Heart left ventricle (tissue), 16 donors: ENCODE data around the gene ZDHHC14. TPM values are rescaled to one million over a fixed set of nuclear protein-coding genes. Genes with fewer than 3 reads are reported as not detected.

Source experiments
- ATAC-seq, 4 donors: fragments of 200-7000 bp; cut with Tn5 transposase; one replicate each; pipeline ENCODE4 v1.9.1; 2020 to 2022; ENCODE audit warnings: moderate library complexity in 4 of 4, mild to moderate bottlenecking in 3 of 4, moderate number of reproducible peaks in 1 of 4
- DNase-seq, 5 donors: peaks; one replicate each; pipeline ENCODE4 v3.0.0-alpha.2; 2020
- H3K27ac ChIP-seq, 12 donors: fragments of 200-600 bp; sonication (generic) in 4 of 12; one replicate each; pipeline versions ENCODE4 v1.5.0 to v1.8.0; 2016 to 2022; ENCODE audit warnings: mild to moderate bottlenecking in 2 of 12
- H3K27me3 ChIP-seq, 9 donors: fragments of 200-600 bp; sonication (generic) in 2 of 9; one replicate each; pipeline versions ENCODE4 v1.5.1 to v1.8.0; 2016 to 2022; ENCODE audit warnings: mild to moderate bottlenecking in 3 of 9
- H3K36me3 ChIP-seq, 9 donors: fragments of 200-600 bp; sonication (generic) in 2 of 9; one replicate each; pipeline versions ENCODE4 v1.5.0 to v1.8.0; 2018 to 2022; ENCODE audit warnings: mild to moderate bottlenecking in 2 of 9
- H3K4me1 ChIP-seq, 12 donors: fragments of 200-600 bp; sonication (generic) in 4 of 12; one replicate each; pipeline versions ENCODE4 v1.5.0 to v1.8.0; 2016 to 2022; ENCODE audit warnings: mild to moderate bottlenecking in 3 of 12
- H3K4me3 ChIP-seq, 12 donors: fragments of 200-600 bp; sonication (generic) in 4 of 12; one replicate each; pipeline versions ENCODE4 v1.5.0 to v1.8.0; 2017 to 2022; ENCODE audit warnings: mild to moderate bottlenecking in 9 of 12, moderate library complexity in 4 of 12
- H3K9me3 ChIP-seq, 12 donors: fragments of 200-600 bp; sonication (generic) in 4 of 12; one replicate each; pipeline versions ENCODE4 v1.5.0 to v1.8.0; 2016 to 2022; ENCODE audit warnings: mild to moderate bottlenecking in 1 of 12
- POLR2A ChIP-seq, 2 donors: fragments of 450-650 bp; IDR thresholded peaks; one replicate each; pipeline ENCODE4 v1.6.1; 2017; ENCODE audit warnings: antibody characterized with exemption in 2 of 2, mild to moderate bottlenecking in 2 of 2, moderate library complexity in 2 of 2
- WGBS, 4 donors: extraction: QIAGEN DNeasy Blood & Tissue Kit in 2 of 4; methylation state at CpG; one replicate each; pipeline versions ENCODE4 v1.1.5 to v1.1.7; 2013 to 2018; 5-methylcytosine and 5-hydroxymethylcytosine counted together
- intact Hi-C, 10 donors: fragments of 100-400 bp; cut with DNase I; formaldehyde crosslinking; loops; one replicate each; pipeline versions ENCODE4 v1.11.1 to v1.14.2; 2022
- polyA plus RNA-seq, 2 donors: library from polyadenylated mRNA; stranded (reverse); fragments of 200-250 nt; gene quantifications; one replicate each; pipeline ENCODE4 v1.2.3, GENCODE V29; 2013
- total RNA-seq, 9 donors: library from RNA; depleted of rRNA in 2 of 9; stranded (reverse); fragments of >200 nt in 2 of 9; fragmentation: NEBNext Ultra II Directional in 3 of 9; extraction: Animal tissue kit (Norgen Biotek cat#: 25700) in 3 of 9; gene quantifications; one replicate each; pipeline versions ENCODE4 v1.1.0 to v1.2.4, GENCODE V29; 2016 to 2023
- TF ChIP-seq, protein P1 (sequence below), 12 donors: fragments of 200-600 bp; sonication (generic) in 4 of 12; IDR thresholded peaks; one replicate each; pipeline versions ENCODE4 v1.5.0 to v1.8.0; 2018 to 2022; ENCODE audit warnings: antibody characterized with exemption in 12 of 12, mild to moderate bottlenecking in 5 of 12
- donor health status: ischemic (EF 13 %, LVEDD 7.1; RV severe dilation, severe dysfunction).
- donor health status: healthy with polysubstance abuse.
- donor health status: DM: no; HTN: yes; CAD: no.
- donor health status: DM: no; HTN: no; CAD: no.
- donor health status: ischemic (EF 25% LVEDD 6.9; RV normal size, moderate dysfunction).
- donor health status: ischemic (EF 25% LVEDD 5.7; RV mildly dilated, moderate dysfunction).
- donor health status: healthy.
- donor health status: DM: yes; HTN: yes; CAD: no.
- donor health status: ischemic (EF 35%, LVEDD 5.7; RV mildly dilated, moderate dysfunction).
- donor health status: nonischemic (EF 11% LVEDD 7.7; RV severe dilation, severe dysfunction).
- donor health status: DM: yes; HTN: yes; CAD: no.
- donor health status: PGD.
- donor health status: ischemic (EF 29% LVEDD 5.4; RV normal size, mild dysfunction).
- donor health status: nonischemic (EF 23%, LVEDD 6.1; RV moderate dilation, normal function).

The ZDHHC14 gene
- total and polyA plus RNA-seq, 11 donors, result 7.0 to 25.8 (median 15.4) TPM

DNA sequence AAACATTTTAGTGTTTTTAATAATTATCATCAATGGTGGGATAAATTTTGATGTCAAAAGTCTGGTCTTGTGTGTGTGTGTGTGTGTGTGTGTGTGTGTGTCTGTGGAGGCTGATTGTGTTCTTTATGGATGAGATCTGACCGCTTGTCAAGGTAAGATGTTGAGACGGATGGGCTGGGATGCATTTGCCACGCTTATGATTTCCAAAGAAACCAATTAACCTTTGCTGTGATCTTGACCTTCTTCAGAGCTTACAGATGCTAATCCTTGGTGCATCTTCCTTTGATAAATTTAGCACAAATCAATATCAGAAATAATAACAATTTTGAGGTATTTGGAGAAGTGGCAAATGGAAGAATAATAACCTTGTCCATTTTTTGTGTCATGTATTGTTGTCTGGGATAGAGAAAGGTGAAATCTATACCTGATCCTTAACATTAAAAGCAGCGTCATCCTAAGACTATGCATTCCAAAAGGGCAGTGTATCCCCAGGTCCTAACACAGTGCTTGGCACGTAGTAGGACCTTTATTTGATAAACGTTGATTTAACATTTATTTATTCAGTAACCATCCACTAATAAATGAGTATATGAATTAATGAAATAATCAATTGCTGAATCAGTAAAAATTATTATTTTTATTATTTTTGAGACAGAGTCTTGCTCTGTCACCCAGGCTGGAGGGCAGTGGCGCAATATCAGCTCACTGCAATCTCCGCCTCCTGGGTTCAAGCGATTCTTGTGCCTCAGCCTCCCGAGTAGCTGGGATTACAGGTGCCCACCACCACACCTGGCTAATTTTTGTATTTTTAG is 70.1 kb downstream of the ZDHHC14 start:
- H3K36me3 ChIP-seq, result no peaks in the 10 kb centered on the region
- no peak for TF ChIP-seq POLR2A (IDR thresholded peaks at IDR 0.05)
- TF ChIP-seq, protein P1, sequence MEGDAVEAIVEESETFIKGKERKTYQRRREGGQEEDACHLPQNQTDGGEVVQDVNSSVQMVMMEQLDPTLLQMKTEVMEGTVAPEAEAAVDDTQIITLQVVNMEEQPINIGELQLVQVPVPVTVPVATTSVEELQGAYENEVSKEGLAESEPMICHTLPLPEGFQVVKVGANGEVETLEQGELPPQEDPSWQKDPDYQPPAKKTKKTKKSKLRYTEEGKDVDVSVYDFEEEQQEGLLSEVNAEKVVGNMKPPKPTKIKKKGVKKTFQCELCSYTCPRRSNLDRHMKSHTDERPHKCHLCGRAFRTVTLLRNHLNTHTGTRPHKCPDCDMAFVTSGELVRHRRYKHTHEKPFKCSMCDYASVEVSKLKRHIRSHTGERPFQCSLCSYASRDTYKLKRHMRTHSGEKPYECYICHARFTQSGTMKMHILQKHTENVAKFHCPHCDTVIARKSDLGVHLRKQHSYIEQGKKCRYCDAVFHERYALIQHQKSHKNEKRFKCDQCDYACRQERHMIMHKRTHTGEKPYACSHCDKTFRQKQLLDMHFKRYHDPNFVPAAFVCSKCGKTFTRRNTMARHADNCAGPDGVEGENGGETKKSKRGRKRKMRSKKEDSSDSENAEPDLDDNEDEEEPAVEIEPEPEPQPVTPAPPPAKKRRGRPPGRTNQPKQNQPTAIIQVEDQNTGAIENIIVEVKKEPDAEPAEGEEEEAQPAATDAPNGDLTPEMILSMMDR (IDR thresholded peaks at IDR 0.05), result no peak
- WGBS, 4 donors, result 85 to 88% (median 87%) methylated on average over 10 of the region's 10 CpGs
- no peak for DNase-seq
- intact Hi-C loops, result no loop called here
- H3K9me3 ChIP-seq, result peaks cover 0 to 3% (median 0%) of the 10 kb centered on the region in 12 donors
- no peak overlapping the region for H3K27ac ChIP-seq
- H3K27me3 ChIP-seq, result no peaks in the 10 kb centered on the region
- H3K4me3 ChIP-seq, result no peak overlapping the region
- no peak for ATAC-seq
- peaks cover 0 to 9% (median 3%) of the 10 kb centered on the region in 12 donors for H3K4me1 ChIP-seq

DNA sequence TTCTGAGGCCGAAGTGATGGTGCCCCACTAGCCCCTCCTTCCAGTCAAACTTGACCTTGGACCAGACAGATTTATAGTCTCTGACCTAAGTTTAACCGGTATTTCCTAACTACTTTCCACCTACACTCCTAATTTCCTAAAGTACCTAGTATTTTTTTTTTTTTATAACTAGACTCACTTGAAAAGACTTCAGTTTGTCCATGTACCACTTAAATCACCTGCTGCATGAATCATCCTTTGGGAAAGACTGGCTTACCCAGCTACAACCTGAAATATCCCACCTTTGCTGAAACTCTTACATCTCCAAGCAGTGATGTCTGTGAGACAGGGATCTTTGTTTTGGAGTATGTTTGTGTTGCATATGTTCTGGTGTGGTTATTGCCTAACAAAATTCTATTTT is 71.1 kb downstream of the ZDHHC14 start:
- DNase-seq (no peak), ATAC-seq (no peak)
- intact Hi-C loops, result no loop called here
- 78 to 95% (median 91%) methylated on average over 2 of the region's 2 CpGs for WGBS, 4 donors
- H3K9me3 ChIP-seq, result peaks cover 0 to 3% (median 0%) of the 10 kb centered on the region in 12 donors
- peaks cover 0 to 16% (median 9%) of the 10 kb centered on the region in 12 donors for H3K4me1 ChIP-seq
- no peak overlapping the region for H3K4me3 ChIP-seq
- no peaks in the 10 kb centered on the region for H3K36me3 ChIP-seq
- no peaks in the 10 kb centered on the region for H3K27me3 ChIP-seq
- TF ChIP-seq, protein P1 (IDR thresholded peaks at IDR 0.05), result no peak
- TF ChIP-seq POLR2A (IDR thresholded peaks at IDR 0.05), result no peak
- no peak overlapping the region for H3K27ac ChIP-seq

DNA sequence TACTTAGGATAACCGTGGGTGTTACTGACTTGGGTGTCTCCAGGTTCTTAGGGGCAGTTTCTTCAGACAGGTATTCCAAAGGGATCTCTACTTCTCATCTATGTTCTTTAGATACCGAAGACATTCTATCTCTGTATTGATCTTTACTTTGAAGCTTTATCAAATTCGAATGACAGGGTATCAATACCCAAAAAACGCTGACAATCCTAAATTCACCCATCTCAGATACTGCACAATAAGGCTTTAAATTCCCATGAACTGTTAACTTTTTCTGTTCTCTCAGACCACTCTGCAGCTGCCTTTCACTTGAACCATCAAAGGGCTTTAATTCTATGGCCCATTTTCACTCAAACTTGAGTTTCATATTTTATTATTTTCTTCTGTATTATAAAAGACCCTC is 72.1 kb downstream of the ZDHHC14 start:
- H3K27me3 ChIP-seq, result no peaks in the 10 kb centered on the region
- 71 to 97% (median 84%) methylated on average over 4 of the region's 4 CpGs for WGBS, 4 donors
- ATAC-seq (no peak), DNase-seq (no peak)
- H3K4me1 ChIP-seq, result peaks cover 0 to 16% (median 9%) of the 10 kb centered on the region in 12 donors
- intact Hi-C loops, result no loop called here
- H3K27ac ChIP-seq, result no peak overlapping the region
- H3K36me3 ChIP-seq, result no peaks in the 10 kb centered on the region
- peaks cover 0 to 3% (median 0%) of the 10 kb centered on the region in 12 donors for H3K9me3 ChIP-seq
- no peak overlapping the region for H3K4me3 ChIP-seq
- no peak for TF ChIP-seq POLR2A (IDR thresholded peaks at IDR 0.05)
- TF ChIP-seq, protein P1 (IDR thresholded peaks at IDR 0.05), result no peak

DNA sequence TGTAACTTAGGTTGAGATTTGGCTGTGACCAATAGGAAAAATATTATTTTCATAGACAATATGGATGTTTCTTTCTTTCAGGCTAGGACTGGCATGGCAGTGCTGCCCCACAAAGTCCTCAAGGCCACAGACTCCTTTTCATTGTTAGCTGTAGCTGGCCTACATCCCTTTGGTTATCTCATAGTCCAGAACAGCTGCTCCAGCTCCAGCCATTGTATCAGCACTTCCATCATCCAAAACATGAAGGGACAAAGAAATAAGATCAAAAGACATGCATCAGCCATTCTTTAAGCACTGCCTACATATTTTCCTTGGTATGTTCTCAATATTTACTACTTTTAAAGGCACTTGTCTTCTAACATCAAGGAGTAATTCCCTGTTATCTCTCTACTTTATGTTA is 73.0 kb downstream of the ZDHHC14 start:
- Histone ChIP-seq H3K9me3 (peaks cover 0 to 3% (median 0%) of the 10 kb centered on the region in 12 donors), H3K27ac (no peak overlapping the region), H3K4me3 (no peak overlapping the region), H3K4me1 (peaks cover 0 to 16% (median 9%) of the 10 kb centered on the region in 12 donors), H3K27me3 (no peaks in the 10 kb centered on the region), H3K36me3 (no peaks in the 10 kb centered on the region)
- intact Hi-C loops, result no loop called here
- DNase-seq (no peak), ATAC-seq (no peak)
- TF ChIP-seq, protein P1 (IDR thresholded peaks at IDR 0.05), result no peak
- TF ChIP-seq POLR2A (IDR thresholded peaks at IDR 0.05), result no peak
